PC-3 (cell line): ENCODE measurements around the gene SPATC1L.

Experiments used
- CTCF ChIP-seq: fragments of 300-600 bp; sonication (generic); conservative IDR thresholded peaks from 2 replicates; pipeline ENCODE4 v1.5.1; 2017; ENCODE audit warnings: antibody characterized with exemption, low read depth, mild to moderate bottlenecking, low read length
- EZH2phosphoT487 ChIP-seq: fragments of 300-600 bp; sonication (generic); IDR thresholded peaks from 2 replicates; pipeline ENCODE4 v1.6.1; 2018; ENCODE audit warnings: mild to moderate bottlenecking, antibody characterized with exemption, low read length, borderline replicate concordance

GRCh38 chr21:46153247-46154154 is 30.8 kb downstream of the SPATC1L start:
- peak; percentile 90 for TF ChIP-seq CTCF
- no peak for TF ChIP-seq EZH2phosphoT487
